Activated naive CD4-positive, alpha-beta T cell (primary cell): ENCODE results near the gene TBX4.
"Not testable (repeated sequence)": the region's sequence is repeated elsewhere in the genome, so short reads cannot be mapped to it uniquely, and the experiment has no call there.

Experiments
- DNase-seq, 4 experiments: peaks; one replicate each; lab custom pipeline; 2025; lab: John Stamatoyannopoulos, UW

Gene TBX4

DNA sequence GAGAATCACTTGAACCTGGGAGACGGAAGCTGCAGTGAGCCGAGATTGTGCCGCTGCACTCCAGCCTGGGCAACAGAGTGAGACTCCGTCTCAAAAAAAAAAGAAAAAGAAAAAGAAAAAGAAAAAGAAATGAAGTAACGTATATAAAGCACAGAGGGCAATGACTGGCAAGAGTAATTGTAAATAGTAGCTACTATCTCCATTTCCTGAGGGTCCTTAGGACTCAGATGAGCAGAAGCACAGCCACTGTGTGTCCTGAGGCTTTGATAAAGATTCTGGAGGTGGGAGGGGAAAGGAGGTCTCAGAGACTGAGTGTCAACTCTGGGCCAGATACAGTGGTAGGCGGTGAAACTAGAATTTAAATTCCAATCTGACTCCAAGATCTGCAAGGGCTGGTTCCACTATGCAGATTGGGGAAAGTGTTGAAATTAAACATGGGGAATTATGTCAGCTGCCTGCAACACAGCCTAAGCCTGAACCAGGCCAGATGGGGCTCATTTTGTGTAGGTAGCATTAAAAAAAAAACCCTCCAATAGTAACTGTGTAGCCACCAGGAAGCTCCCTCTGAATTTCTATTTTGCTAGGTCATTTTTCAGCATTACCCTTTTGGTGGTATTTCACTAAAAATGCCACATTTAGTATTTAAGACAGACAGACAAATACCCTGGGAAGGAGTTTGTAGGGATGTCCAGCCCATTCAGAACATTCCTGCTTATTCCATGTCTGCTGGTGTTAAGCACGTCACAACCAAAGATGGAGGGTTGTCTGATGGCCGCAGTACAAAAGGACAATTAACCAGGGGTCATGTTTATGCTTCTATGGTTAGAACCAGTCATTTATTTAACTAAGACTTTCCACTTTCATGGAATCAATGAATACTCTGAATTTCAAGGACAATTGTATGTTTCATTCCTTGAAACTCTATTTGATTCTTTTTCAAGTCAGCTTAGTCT is 46.1 kb downstream of the TBX4 start:
- no peak for DNase-seq

GRCh38 chr17:61499632-61500031 is 47.4 kb downstream of the TBX4 start:
- DNase-seq = no peak

GRCh38 chr17:61500287-61500686 is 48.1 kb downstream of the TBX4 start:
- no peak for DNase-seq

GRCh38 chr17:61502292-61502691 is 50.1 kb downstream of the TBX4 start:
- DNase-seq = no peak

DNA sequence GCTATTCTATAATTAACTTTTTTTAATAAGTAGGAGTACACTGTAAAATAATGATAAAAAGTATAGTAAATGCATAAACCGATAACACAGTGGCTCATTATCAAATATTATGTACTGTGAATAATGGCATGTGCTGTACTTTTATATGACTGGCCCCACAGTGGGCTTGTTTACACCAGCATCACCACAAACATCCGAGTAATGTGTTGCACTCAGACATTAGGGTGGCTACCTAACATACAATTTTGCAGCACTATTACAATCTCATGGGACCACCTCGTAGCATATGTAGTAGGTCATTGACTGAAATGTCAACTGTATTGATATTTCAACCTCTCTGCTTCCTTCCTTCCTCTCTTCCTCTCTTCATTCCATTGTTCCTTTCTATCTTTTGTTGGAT is 51.7 kb downstream of the TBX4 start:
- DNase-seq = no peak

DNA sequence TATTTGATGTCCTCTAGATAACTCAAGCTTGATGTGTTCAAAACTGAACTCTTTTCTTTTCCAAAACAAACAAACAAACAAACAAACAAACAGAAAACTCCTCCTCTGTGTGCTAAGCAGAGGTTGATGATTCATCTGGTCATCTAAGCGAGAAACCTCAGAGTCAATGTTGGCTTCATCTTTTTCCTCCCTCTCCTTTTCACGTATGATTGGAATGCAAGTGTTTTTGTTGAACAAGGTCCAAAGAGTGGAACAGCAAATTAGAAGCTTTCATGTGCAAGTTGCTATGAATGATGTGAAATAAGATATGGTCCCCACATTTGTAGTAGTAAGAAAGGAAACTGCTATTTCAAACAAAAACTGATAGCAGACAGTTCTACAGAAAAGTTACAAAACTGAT is 52.5 kb downstream of the TBX4 start:
- no peak for DNase-seq

- DNase-seq = no peak
These were observed 53.8 kb downstream of the TBX4 start for GRCh38 chr17:61505846-61506627.

DNA sequence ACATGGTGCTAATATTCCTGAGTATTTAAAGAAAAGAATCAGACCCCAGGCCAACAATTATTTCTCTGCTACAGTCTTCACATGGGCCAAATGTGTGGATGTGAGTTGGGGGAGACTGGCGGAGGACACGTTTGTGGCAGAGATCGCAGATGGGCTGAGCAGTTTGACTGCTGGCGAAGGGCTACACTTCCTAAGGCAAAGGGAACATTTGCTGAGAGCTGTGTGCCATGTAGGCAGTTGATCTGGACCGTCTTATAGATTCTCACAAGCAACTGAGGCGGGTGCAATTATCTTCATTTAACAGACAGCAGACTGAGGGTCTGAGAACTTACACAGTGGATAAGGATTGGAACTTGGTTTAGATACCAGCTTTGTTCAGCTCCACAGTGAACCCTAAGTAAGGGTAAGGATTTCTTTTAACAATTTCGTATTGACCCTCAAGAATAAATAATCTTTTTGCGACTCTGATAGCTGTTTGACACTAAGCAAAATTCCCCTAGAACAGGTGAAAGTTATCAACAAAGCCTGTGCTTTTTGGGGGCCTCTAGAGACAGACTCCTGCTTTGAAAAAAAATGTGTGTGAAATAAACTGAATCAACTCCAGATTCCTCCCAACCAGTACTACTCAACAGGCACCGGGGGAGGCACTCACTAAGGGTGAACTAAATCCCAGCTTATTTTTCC is 55.3 kb downstream of the TBX4 start:
- no peak for DNase-seq

DNA sequence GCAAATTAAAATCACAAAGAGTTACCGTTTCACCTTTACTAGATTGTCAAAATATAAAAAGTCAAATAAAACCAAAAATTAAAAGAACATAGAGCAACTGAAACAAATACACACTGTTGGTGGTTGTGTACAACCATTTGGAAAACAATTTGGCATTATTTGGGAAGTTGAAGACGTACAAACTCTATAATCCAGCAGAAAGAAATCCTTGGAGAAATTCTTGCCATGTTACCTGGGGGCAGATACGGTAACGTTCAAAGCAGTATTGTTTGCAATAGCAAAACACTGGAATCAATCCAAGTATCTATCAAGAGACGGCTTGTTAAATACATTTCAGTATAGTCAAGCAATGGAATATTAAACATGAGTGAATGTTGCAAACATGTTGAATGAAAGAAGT is 56.7 kb downstream of the TBX4 start:
- no peak for DNase-seq

- DNase-seq = not testable (repeated sequence)
These were observed 57.2 kb downstream of the TBX4 start for GRCh38 chr17:61509454-61509853.

DNA sequence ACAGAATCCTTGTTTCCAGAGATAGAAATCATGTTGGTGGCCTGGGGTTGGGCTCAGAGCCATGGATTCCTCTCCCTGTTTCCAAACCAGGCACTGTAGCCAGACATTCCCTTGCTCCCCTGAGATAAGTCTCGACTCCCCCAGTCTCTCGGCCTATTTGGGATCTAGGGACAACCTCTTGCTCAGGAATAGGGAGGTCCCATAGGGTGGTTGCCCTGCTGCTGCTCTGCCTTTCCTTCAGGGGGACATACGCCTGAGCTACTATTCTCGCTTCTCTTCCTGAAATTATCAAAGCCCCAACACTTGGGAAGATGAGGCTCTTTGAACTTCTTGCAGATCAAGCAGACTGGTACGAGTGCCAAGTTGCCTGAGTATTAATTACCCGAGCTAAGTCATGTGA is 58.0 kb downstream of the TBX4 start:
- no peak for DNase-seq

GRCh38 chr17:61510991-61511390 is 58.8 kb downstream of the TBX4 start:
- no peak for DNase-seq

- no peak for DNase-seq
These were observed 59.4 kb downstream of the TBX4 start for GRCh38 chr17:61511480-61512182.

DNA sequence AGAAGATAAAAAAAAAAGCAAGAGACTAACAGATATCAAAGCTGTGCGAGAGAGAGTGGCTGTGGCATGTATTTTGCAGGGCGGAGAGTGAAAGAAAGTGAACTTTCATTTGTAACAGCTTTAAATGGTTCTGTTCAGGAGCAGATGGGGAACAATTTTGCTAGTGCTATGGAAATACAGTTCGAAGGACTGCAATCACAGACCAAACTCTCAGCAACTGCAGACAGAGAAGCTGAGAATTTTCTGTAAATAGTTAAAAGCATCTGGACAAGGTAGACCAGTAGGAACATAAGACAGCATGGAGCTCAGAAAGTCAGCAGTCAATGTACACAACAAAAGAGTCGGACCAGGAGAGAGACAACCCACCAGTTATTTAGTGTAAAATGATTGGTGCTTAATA is 62.3 kb downstream of the TBX4 start:
- DNase-seq = no peak

- DNase-seq = no peak
These were observed 65.0 kb downstream of the TBX4 start for GRCh38 chr17:61517265-61517664.

DNA sequence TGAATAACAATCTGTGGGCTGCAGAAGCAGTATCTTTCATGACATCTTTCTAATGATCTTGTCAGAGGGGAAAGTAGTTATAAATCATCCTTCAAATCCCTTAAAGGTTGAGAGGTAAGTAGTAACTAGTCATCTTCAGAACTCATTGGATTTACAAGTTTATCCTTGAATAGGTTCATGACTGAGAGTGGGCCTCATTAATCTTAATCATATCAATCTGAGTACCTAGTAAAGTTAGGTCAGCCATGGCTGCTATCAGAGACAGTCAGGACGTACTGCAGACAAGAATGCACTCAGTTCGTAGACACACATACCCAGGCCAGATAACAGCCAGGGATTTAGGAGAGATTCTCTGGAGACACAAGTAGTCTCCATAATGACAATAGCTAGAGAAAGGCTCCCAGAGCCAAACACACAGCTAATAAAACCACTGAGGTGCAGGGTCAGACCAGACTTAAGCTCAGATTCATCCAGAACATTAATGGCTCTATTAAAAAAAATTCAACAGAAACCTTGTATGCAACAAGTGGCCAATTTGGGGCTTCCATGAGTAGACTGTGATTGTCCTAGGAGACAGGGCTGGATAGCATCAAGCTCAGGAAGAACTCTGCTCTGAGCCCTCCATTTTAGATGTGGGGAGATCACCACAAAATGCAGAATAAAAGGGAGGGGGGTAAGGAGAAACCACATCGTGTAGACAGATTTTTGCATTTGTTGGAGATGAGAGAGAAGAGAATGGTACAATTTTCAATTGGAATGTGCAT is 65.8 kb downstream of the TBX4 start:
- no peak for DNase-seq

DNA sequence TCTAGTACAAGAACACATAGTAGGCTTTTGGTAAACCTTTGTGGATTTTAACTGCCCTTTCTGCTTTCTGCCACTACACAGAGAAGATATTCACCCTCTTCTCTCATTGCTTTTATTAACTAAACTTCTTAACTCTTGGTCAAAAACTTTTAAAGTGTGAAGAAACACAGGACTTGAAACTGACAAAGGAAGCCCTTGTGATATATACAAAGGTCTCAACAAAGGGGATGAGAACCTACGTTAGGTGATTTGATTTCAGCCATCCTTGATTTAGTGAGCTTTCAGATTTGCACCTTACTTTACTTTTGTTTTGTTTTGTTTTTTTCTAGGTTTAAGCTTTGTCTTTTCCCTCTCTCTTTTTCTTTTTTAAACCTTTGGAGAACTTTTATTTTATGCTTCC is 66.9 kb downstream of the TBX4 start:
- DNase-seq = no peak

DNA sequence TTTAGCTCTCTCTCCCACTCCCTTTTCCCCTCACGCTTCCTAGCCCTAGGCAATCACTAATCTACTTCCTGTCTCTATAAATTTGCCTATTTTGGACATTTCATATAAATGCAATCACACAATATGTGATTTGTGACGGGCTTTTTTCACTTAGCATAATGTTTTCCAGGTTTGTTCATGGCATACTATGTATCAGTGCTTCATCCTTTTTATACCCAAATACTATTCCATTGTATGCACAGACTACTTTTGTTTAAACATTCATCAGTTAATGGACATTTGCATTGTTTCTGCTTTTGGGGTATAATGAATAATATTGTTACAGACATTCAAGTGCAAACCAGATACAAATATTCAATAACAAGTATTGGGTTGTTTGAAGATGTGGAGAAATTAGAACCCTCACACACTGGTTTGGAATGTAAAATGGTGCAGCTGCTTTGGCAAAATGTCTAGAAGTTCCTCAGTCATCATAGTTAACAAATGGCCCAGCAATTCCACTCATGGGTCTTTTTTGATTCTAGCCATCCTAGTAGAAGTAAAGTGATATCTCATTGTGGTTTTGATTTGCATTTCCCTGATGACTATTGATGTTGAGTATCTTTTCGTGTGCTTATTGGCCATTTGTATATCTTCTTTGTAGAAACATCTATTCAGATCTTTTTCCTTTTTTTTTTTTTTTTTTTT is 67.7 kb downstream of the TBX4 start:
- no peak for DNase-seq

- no peak for DNase-seq
These were observed 68.7 kb downstream of the TBX4 start for GRCh38 chr17:61520897-61521296.

GRCh38 chr17:61522088-61522487 is 69.9 kb downstream of the TBX4 start:
- no peak for DNase-seq

GRCh38 chr17:61524319-61524718 is 72.1 kb downstream of the TBX4 start:
- no peak for DNase-seq
